ENCODE results near the gene PDZRN3. TPM values are rescaled to one million over a fixed set of nuclear protein-coding genes. Genes with fewer than 3 reads are reported as not detected.

The PDZRN3 gene
- total and polyA plus RNA-seq, 7 donors: 2.5 to 39.3 (median 16.0) TPM

DNA sequence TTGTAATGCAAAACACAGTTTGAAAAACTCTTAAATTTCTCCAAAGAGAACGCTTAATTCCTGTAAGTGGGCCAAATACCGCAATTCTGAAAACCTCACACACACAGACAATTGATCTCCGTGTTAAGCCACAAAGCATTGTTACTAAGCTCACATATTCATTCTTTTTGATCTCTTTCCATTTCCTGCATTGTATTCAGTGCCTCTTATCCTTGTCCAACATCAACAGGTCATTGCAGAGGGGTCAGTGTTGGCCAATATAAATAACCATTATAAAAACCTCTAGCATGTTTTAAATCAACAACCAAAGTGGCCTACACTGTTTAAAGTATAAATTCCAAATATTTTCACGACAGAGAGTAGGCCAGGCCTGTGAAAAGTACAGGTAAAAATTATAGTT, 171.1 kb downstream of the PDZRN3 start:
- no peaks in the 10 kb centered on the region for H3K9me3 ChIP-seq
- no peaks in the 10 kb centered on the region for H3K27me3 ChIP-seq (ENCODE audit: insufficient read depth in 3 of 3, low read length in 2 of 3)
- H3K4me3 ChIP-seq: no peak overlapping the region
- no peaks in the 10 kb centered on the region for H3K36me3 ChIP-seq (ENCODE audit: insufficient read depth in 1 of 2, low read depth in 1 of 2)
- peaks cover 31% of the 10 kb centered on the region for H3K4me1 ChIP-seq
- DNase-seq (no peak), ATAC-seq (no peak)
- H3K27ac ChIP-seq: no peak overlapping the region
- TF ChIP-seq, protein P1, sequence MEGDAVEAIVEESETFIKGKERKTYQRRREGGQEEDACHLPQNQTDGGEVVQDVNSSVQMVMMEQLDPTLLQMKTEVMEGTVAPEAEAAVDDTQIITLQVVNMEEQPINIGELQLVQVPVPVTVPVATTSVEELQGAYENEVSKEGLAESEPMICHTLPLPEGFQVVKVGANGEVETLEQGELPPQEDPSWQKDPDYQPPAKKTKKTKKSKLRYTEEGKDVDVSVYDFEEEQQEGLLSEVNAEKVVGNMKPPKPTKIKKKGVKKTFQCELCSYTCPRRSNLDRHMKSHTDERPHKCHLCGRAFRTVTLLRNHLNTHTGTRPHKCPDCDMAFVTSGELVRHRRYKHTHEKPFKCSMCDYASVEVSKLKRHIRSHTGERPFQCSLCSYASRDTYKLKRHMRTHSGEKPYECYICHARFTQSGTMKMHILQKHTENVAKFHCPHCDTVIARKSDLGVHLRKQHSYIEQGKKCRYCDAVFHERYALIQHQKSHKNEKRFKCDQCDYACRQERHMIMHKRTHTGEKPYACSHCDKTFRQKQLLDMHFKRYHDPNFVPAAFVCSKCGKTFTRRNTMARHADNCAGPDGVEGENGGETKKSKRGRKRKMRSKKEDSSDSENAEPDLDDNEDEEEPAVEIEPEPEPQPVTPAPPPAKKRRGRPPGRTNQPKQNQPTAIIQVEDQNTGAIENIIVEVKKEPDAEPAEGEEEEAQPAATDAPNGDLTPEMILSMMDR (IDR thresholded peaks at IDR 0.05): no peak
- intact Hi-C loops (cut with DNase I): no loop called here
- 67 to 78% (median 69%) methylated on average over 4 of the region's 4 CpGs for WGBS, 3 donors

DNA sequence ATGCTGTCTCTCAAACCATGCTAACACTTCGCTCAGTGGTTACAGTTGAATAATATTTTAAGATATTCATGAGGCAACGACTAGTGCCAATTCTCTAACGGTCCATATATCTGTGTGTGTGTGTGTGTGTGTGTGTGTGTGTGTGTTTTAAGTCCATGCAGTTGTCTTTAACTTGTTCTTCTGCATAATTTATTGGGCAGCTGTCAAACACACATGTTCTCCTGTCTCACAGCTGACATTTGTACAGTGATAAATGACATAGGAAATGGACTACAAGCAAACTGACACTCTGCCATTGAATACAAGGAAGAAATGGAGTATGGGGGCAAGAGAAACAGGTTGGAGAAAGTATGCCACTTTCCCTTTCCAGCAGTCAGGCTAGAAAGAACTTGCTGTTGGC, 172.0 kb downstream of the PDZRN3 start:
- no peak overlapping the region for H3K4me3 ChIP-seq
- DNase-seq: no peak
- ATAC-seq: peak in 1 of 4 donors; percentile 33
- intact Hi-C loops (cut with DNase I): no loop called here
- no peaks in the 10 kb centered on the region for H3K27me3 ChIP-seq (ENCODE audit: insufficient read depth in 3 of 3, low read length in 2 of 3)
- no peaks in the 10 kb centered on the region for H3K36me3 ChIP-seq (ENCODE audit: insufficient read depth in 1 of 2, low read depth in 1 of 2)
- no peaks in the 10 kb centered on the region for H3K9me3 ChIP-seq
- no peak overlapping the region for H3K27ac ChIP-seq
- TF ChIP-seq, protein P1 (IDR thresholded peaks at IDR 0.05): no peak
- peaks cover 31% of the 10 kb centered on the region for H3K4me1 ChIP-seq
- 40 to 61% (median 45%) methylated on average over 3 of the region's 3 CpGs for WGBS, 3 donors

DNA sequence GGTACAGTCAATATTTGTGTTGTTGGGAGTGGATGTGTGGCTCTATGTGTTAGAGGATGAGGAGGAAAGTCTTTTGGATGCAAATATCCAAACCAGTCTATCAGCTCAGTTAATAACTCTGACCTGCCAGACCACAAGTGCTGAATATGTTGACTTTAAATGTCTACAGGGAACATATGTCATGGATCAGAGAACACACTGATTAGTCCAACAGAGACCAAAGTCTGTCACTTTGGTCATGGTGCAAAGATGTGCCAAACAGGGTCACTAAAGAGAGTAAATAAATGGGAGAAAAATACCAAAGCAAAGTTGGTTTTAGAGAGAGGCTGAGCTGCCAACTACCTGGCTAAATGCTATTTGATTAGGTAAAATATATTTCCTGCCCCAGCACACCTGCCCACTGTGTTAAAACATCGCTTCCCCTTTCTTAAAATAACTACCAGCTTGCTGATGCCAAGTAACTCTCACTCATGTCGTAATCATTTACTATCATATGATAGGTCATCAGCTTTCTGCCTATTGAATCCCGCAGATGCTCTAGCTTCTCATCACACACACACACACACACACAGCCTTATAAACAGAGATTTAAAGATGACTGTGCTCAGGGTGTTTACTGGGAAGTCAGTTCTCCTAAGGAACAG, 173.3 kb downstream of the PDZRN3 start:
- intact Hi-C loops (cut with DNase I): no loop called here
- no peak overlapping the region for H3K4me3 ChIP-seq
- 14 to 37% (median 19%) methylated on average over 3 of the region's 3 CpGs for WGBS, 3 donors
- H3K27me3 ChIP-seq (ENCODE audit: insufficient read depth in 3 of 3, low read length in 2 of 3): no peaks in the 10 kb centered on the region
- no peak for DNase-seq
- peak overlapping the region; percentile 53 for H3K27ac ChIP-seq
- TF ChIP-seq, protein P1 (IDR thresholded peaks at IDR 0.05): no peak
- ATAC-seq: peak; percentile 77 to 93 (median 86)
- no peaks in the 10 kb centered on the region for H3K9me3 ChIP-seq
- no peaks in the 10 kb centered on the region for H3K36me3 ChIP-seq (ENCODE audit: insufficient read depth in 1 of 2, low read depth in 1 of 2)
- peaks cover 31% of the 10 kb centered on the region for H3K4me1 ChIP-seq

DNA sequence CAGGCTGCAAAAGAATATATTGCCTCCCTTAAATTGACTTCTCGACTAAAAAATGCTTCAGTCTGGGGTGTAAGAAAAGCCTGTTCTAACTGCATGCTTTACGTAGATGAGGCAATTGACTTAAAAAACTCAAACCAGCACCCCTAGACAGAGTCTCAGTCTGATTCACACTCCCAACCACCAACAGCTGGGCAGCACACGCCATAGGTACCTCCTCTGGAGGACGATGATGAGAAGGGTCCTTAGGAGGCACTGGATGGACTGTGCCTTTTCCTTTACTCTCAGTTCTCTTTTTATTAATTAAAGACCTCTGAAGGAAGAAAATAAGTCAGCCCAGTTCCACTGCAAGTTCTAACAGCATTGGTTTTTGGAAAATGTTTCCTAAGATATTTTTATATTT, 175.0 kb downstream of the PDZRN3 start:
- no peaks in the 10 kb centered on the region for H3K9me3 ChIP-seq
- 67 to 68% (median 68%) methylated on average over 4 of the region's 4 CpGs for whole genome bisulfite sequencing, 3 donors
- DNase-seq: no peak
- H3K4me3 ChIP-seq: no peak overlapping the region
- intact Hi-C loops (cut with DNase I): no loop called here
- peaks cover 23% of the 10 kb centered on the region for H3K4me1 ChIP-seq
- no peak overlapping the region for H3K27ac ChIP-seq
- ATAC-seq: no peak
- no peaks in the 10 kb centered on the region for H3K27me3 ChIP-seq (ENCODE audit: insufficient read depth in 3 of 3, low read length in 2 of 3)
- H3K36me3 ChIP-seq (ENCODE audit: insufficient read depth in 1 of 2, low read depth in 1 of 2): no peaks in the 10 kb centered on the region
- TF ChIP-seq, protein P1 (IDR thresholded peaks at IDR 0.05): no peak

DNA sequence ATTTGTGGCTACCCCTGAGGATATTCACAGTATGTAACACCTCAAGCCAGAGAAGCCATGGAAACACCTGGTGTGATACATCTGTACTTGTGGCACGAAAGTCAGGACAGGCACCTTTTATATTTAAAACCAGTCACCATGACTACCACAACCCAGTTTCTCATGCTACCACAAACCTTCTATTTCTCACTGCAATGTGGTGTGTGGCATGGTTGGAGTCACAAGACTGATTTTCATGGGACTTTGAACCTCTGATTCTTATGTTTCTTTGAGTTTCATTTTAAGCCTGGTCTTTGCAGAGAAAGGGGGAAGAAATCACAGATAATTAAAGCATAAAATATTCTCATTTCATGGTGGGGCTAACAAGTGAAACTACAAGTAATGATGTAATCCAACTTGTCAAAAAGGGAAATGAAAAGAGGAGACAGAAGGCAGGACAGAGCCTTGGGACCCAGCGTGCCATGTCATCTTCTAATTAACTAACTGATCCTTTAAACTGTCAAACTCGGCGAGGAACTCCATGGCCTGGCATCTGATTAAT, 175.9 kb downstream of the PDZRN3 start:
- intact Hi-C loops (cut with DNase I): no loop called here
- whole genome bisulfite sequencing, 3 donors: 60 to 80% (median 62%) methylated on average over 4 of the region's 4 CpGs
- TF ChIP-seq, protein P1 (IDR thresholded peaks at IDR 0.05): no peak
- no peak overlapping the region for H3K27ac ChIP-seq
- DNase-seq: no peak
- H3K36me3 ChIP-seq (ENCODE audit: insufficient read depth in 1 of 2, low read depth in 1 of 2): no peaks in the 10 kb centered on the region
- H3K27me3 ChIP-seq (ENCODE audit: insufficient read depth in 3 of 3, low read length in 2 of 3): no peaks in the 10 kb centered on the region
- peaks cover 23% of the 10 kb centered on the region for H3K4me1 ChIP-seq
- no peaks in the 10 kb centered on the region for H3K9me3 ChIP-seq
- ATAC-seq: no peak
- no peak overlapping the region for H3K4me3 ChIP-seq

Measured in psoas muscle (tissue), 8 donors.